ENCODE results near the gene HSD11B1. TPM values are rescaled to one million over a fixed set of nuclear protein-coding genes. Genes with fewer than 3 reads are reported as not detected.

HSD11B1 gene
- total RNA-seq, 1 experiment from 2014 or later: 0.21 TPM

DNA sequence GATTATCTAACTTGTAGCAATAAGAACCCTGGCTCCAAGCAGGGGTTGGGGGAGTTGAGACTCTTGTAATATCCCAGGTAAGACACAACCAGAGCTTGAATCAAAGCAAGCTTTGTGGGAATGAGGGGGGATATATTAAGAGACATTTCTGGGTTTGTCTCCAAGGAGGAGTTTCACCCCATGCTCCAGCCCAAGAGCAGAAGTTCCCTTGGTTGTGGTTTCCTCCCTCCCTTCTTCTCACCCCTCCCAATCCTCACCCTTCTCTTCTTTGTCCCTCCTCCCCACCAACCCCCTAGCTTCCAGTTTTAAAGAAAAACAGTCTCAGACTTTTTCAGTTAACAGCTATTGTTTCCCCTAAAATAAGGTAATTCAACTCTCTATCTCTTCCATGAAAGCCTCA lies 63.1 kb downstream of the HSD11B1 start:
- Mint-ChIP-seq H3K36me3 (ENCODE audit: insufficient read depth, unreplicated experiment) (no peaks in the 10 kb centered on the region), H3K4me3 (ENCODE audit: unreplicated experiment) (no peak overlapping the region), H3K27me3 (ENCODE audit: insufficient read depth, unreplicated experiment) (no peaks in the 10 kb centered on the region), H3K9me3 (ENCODE audit: unreplicated experiment) (no peaks in the 10 kb centered on the region), H3K4me1 (ENCODE audit: insufficient read depth, unreplicated experiment) (peaks cover 17% of the 10 kb centered on the region), H3K27ac (ENCODE audit: low read depth, unreplicated experiment) (no peak overlapping the region)
- no TSS peak for BruUV-seq (replicated peaks)
- intact Hi-C loops (cut with micrococcal nuclease): no loop called here
- TF ChIP-seq, protein P1, sequence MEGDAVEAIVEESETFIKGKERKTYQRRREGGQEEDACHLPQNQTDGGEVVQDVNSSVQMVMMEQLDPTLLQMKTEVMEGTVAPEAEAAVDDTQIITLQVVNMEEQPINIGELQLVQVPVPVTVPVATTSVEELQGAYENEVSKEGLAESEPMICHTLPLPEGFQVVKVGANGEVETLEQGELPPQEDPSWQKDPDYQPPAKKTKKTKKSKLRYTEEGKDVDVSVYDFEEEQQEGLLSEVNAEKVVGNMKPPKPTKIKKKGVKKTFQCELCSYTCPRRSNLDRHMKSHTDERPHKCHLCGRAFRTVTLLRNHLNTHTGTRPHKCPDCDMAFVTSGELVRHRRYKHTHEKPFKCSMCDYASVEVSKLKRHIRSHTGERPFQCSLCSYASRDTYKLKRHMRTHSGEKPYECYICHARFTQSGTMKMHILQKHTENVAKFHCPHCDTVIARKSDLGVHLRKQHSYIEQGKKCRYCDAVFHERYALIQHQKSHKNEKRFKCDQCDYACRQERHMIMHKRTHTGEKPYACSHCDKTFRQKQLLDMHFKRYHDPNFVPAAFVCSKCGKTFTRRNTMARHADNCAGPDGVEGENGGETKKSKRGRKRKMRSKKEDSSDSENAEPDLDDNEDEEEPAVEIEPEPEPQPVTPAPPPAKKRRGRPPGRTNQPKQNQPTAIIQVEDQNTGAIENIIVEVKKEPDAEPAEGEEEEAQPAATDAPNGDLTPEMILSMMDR (IDR thresholded peaks at IDR 0.05; ENCODE audit: unreplicated experiment): no peak
- DNase-seq (ENCODE audit: unreplicated experiment): no peak
- POLR2A ChIA-PET: interaction anchor here (0.7 to 5.7 kb wide), 7 partner anchors 9 to 334 kb away, joined by 3 to 37 read pairs (median 7); partner anchors contain the start of genes C1orf74, IRF6 and UTP25
- CTCF ChIA-PET: interaction anchor here (0.5 to 2.6 kb wide), 8 partner anchors 8 to 331 kb away, joined by 3 to 15 read pairs (median 4); no protein-coding TSS in a partner anchor

DNA sequence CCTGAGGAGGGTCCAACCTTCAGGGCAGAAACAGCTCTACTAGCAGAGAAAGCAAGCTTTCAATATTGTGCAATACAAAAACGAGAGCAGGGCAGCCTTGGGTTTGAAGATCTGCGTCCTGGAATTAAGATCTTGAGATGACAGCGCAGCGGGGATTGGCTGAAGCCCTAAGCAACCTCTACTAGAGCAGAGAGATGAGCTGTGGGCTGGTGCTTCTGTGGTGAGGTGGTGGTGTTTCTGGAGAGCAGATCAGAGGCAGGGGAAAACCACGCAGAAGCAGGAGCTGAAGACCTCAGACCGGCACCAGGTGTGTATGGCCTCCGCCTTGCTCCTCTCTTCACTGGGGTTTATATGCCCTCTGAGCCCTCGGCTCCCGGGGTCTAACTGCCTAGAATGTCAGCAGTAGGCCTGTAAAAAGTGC lies 63.7 kb downstream of the HSD11B1 start:
- Mint-ChIP-seq H3K36me3 (ENCODE audit: insufficient read depth, unreplicated experiment) (no peaks in the 10 kb centered on the region), H3K9me3 (ENCODE audit: unreplicated experiment) (no peaks in the 10 kb centered on the region), H3K27me3 (ENCODE audit: insufficient read depth, unreplicated experiment) (no peaks in the 10 kb centered on the region), H3K27ac (ENCODE audit: low read depth, unreplicated experiment) (no peak overlapping the region), H3K4me1 (ENCODE audit: insufficient read depth, unreplicated experiment) (peaks cover 17% of the 10 kb centered on the region), H3K4me3 (ENCODE audit: unreplicated experiment) (no peak overlapping the region)
- ChIA-PET POLR2A (interaction anchor here (1.1 to 5.7 kb wide), 7 partner anchors 9 to 151 kb away, joined by 3 to 37 read pairs (median 7); partner anchors contain the start of genes C1orf74, IRF6 and UTP25), CTCF (interaction anchor here (0.5 to 2.6 kb wide), 11 partner anchors 7 to 332 kb away, joined by 3 to 15 read pairs (median 3); no protein-coding TSS in a partner anchor)
- intact Hi-C loops (cut with micrococcal nuclease): no loop called here
- TF ChIP-seq, protein P1 (IDR thresholded peaks at IDR 0.05; ENCODE audit: unreplicated experiment): no peak
- no TSS peak for BruUV-seq (replicated peaks)
- no peak for DNase-seq (ENCODE audit: unreplicated experiment)

- CTCF ChIA-PET: interaction anchor here (0.5 to 2.6 kb wide), 10 partner anchors 21 to 1370 kb away, joined by 3 to 15 read pairs (median 4); no protein-coding TSS in a partner anchor
- peaks cover 17% of the 10 kb centered on the region for H3K4me1 Mint-ChIP-seq (ENCODE audit: insufficient read depth, unreplicated experiment)
- H3K4me3 Mint-ChIP-seq (ENCODE audit: unreplicated experiment): no peak overlapping the region
- no peak overlapping the region for H3K27ac Mint-ChIP-seq (ENCODE audit: low read depth, unreplicated experiment)
- POLR2A ChIA-PET: interaction anchor here (0.6 to 5.7 kb wide), 13 partner anchors 8 to 208 kb away, joined by 3 to 37 read pairs (median 4); partner anchors contain the start of genes C1orf74, IRF6 and UTP25
- no peaks in the 10 kb centered on the region for H3K27me3 Mint-ChIP-seq (ENCODE audit: insufficient read depth, unreplicated experiment)
- no TSS peak for BruUV-seq (replicated peaks)
- H3K9me3 Mint-ChIP-seq (ENCODE audit: unreplicated experiment): no peaks in the 10 kb centered on the region
- TF ChIP-seq, protein P1 (IDR thresholded peaks at IDR 0.05; ENCODE audit: unreplicated experiment): no peak
- H3K36me3 Mint-ChIP-seq (ENCODE audit: insufficient read depth, unreplicated experiment): no peaks in the 10 kb centered on the region
- intact Hi-C loops (cut with micrococcal nuclease): no loop called here
- DNase-seq (ENCODE audit: unreplicated experiment): peak; percentile 97
These were observed 64.7 kb downstream of the HSD11B1 start for GRCh38 chr1:209769171-209769904.

- no peaks in the 10 kb centered on the region for H3K27me3 Mint-ChIP-seq (ENCODE audit: insufficient read depth, unreplicated experiment)
- BruUV-seq (replicated peaks): no TSS peak
- H3K4me1 Mint-ChIP-seq (ENCODE audit: insufficient read depth, unreplicated experiment): peaks cover 17% of the 10 kb centered on the region
- H3K4me3 Mint-ChIP-seq (ENCODE audit: unreplicated experiment): no peak overlapping the region
- TF ChIP-seq, protein P1 (IDR thresholded peaks at IDR 0.05; ENCODE audit: unreplicated experiment): no peak
- no peaks in the 10 kb centered on the region for H3K36me3 Mint-ChIP-seq (ENCODE audit: insufficient read depth, unreplicated experiment)
- no peaks in the 10 kb centered on the region for H3K9me3 Mint-ChIP-seq (ENCODE audit: unreplicated experiment)
- intact Hi-C loops (cut with micrococcal nuclease): no loop called here
- POLR2A ChIA-PET: interaction anchor here (0.6 to 5.7 kb wide), 7 partner anchors 8 to 41 kb away, joined by 3 to 37 read pairs (median 6); partner anchors contain the start of gene C1orf74
- no peak for DNase-seq (ENCODE audit: unreplicated experiment)
- CTCF ChIA-PET: interaction anchor here (0.5 to 2.6 kb wide), 5 partner anchors 22 to 335 kb away, joined by 3 to 15 read pairs (median 3); no protein-coding TSS in a partner anchor
- H3K27ac Mint-ChIP-seq (ENCODE audit: low read depth, unreplicated experiment): no peak overlapping the region
These were observed 65.3 kb downstream of the HSD11B1 start for GRCh38 chr1:209769971-209770370.
